ENCODE measurements around the gene MVB12B. TPM values are rescaled to one million over a fixed set of nuclear protein-coding genes. Genes with fewer than 3 reads are reported as not detected.

The MVB12B gene
- total RNA-seq, 1 donor from 2014 or later: 22.2 TPM

DNA sequence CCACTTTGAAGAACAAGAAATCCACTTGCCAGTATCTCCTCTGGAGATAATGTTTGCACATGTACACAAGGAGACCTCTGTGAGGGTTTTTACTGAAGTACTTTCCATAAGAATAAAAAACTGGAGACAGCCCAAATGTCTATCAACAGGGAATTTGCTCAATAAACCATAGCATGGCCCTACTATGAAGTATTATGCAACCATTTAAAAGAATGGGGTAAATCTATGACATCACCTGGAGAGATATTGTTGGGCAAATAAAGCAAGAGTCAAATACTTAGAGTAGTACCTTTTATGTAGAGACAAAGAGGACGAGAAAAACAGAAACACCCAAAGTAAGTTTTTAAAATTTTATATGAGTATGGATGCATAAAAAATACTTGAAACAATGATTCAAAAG is 23.9 kb upstream of the MVB12B start:
- DNase-seq (ENCODE audit: low spot score): no peak

DNA sequence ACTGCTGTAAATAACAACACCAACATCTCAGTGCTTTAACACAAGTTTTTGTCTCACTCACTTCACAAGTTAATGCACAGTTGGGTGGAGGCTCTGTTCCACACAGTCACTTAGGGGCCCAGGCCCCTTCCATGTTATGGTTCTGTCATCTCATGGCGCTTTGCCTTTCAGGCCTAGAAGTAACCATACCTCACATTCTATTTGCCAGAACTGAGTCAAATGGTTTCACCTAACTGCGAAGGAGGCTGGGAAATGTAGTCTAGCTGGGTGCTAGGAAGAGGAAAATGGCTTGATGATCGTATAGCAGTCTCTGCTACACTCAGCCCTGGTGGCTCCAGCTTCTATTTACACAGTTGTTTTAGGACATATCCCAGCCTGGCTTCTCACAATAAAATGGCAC is 23.1 kb upstream of the MVB12B start:
- no peak for DNase-seq (ENCODE audit: low spot score)

DNA sequence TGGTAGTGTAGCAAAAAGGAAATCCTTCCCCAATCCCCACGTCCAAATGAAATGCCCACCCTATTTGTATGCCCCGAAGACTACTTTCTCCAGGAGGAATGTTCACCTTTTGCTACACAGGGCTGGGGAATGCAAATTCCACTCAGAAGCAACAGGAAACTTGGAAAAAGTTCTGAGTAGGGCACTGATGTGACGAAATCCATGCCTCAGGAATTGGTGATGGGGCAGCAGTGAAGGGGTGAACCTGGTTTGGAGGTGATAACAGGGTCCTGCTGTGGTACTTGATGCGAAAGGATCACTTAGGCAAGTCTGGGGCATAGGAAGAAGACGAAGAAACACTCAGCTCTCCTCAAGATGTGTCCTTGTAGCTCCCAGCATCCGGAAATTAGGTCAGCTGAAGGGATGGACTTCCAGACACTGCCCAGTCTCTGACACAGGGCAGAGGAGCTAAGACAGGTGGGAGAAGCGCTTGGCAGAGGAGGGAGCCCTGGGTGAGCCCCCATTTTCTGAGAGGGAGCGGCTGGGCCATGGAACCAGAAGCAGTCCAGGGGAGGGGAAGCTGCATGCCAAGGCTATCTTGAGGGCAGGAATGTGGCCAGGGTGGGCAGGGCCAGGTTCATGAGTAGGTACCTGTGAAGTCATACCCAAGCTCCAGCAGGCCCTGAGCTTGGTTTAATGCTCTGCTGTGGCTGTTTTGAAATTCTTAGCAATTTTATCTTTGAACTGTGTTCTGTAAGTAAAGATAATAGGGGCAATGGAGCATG is 22.2 kb upstream of the MVB12B start:
- no peak for DNase-seq (ENCODE audit: low spot score)

DNA sequence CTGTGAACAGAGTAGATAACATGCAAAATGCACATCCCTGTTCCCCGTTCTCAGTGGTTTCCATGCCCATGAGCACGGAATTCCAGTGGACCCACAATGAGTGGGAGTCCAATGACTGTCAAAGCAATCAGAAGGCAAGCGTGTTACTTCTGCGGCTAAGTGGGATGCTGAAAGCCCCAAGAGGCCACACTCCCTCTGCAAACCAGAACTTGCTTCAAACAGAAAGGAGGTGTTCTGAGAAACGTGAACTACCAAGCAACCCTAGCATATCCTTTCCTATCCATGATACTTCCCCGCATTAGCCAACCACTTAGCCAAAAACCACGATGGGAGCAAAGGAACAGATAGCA is 21.7 kb upstream of the MVB12B start:
- no peak for DNase-seq (ENCODE audit: low spot score)

DNA sequence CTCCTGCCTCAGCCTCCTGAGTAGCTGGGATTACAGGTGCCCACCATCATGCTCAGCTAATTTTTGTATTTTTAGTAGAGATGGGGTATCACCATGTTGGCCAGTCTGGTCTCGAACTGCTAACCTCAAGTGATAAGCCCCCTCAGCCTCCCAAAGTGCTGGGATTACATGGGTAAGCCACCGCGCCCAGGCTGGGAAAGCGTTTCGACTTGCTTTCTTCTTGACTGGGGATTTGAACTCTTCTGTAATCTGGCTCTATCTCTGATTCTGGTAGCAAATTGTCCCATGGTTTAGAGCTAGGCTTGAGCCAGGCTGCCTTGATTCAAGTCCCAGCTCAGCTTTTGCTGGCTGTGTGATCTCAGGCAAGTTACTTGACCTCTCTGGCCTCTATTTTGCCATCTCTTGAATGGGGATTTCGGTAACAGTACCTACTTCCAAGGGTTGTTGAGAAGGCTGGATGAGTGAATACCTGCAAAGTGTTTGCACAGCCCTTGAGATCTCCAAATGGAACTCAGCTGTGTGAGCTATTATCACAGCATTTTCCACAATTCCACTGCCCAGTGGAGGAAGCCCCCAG is 20.5 kb upstream of the MVB12B start:
- DNase-seq (ENCODE audit: low spot score): no peak

- DNase-seq (ENCODE audit: low spot score): no peak
Measured at GRCh38 chr9:126307322-126308061, 19.1 kb upstream of the MVB12B start.

DNA sequence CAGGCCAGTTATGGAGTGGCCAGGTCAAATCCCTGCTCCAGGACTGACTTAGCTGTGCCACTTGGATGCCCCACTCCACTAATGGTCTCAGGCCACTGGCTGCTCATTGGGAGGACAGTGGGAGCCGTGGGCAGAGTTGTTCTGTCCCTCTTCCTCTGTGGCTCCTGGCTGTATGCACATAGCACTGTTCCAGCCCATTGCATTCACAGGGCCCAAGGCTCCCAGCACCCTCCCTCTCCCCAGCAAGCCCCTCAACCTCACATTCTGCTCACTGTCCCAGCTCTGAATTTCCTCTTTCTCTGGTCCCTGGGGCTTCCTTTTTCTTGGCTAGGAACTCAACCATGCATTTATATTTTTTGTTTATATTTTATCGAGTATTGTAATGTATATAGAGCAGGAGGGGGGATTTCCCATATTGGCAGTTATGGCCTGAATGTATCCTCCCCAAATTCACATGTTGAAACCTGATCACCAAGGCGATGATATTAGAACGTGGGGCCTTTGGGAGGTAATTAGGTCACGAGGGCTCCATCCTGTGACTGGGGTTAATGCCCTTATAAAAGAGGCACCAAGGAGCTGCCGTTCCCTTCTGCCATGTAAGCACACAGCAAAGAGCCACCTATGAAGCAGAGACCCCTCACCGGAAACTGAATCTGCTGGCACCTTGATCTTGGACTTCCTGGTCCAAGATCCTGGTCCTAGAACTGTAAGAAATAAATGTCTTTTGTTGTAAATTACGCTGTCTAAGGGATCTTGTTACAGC is 17.0 kb upstream of the MVB12B start:
- no peak for DNase-seq (ENCODE audit: low spot score)

DNA sequence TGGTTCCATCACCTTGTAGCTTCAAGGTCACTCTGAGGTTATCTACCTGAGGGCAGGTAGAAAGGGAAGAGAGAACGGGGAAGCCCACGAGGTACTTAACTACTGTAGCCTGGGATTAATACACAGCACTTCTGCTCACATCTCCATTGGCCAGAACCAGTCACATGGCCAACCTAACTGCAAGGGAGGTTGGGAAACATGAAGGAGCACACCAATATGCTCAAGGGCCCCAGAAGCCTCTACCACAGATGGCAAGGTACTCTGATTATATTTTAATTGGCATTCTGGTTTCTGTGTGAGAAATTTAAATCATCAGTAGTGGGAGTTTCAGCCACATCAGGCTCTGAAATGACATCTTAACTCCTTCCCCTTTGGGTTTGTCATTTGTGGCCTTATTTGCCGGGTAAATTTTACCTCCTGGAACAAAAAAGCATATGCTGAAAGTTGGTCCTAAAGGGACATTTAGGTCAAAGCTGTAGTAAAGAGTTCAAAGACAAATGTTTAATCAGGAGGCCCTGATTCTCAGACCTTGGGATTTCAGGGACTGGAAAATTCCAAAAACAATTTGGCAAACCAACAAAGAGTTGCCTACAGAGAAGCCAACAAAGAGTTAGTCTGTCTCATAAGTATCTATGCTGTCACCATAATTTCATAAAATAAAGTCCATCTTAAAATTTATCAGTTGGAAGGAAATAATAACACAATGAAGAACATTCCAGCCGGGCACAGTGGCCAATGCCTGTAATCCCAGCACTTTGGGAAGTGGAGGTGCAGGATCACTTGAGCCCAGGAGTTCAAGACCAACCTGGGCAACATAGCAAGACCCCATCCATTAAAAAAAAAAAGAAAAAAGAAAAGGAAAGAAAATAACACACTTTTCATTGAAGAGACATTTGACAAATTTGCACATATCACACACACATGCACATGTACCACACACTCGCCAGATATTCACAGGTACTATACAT is 13.8 kb upstream of the MVB12B start:
- no peak for DNase-seq (ENCODE audit: low spot score)

- DNase-seq (ENCODE audit: low spot score): no peak
Measured at GRCh38 chr9:126316085-126316655, 10.5 kb upstream of the MVB12B start.

- peak; percentile 57 for DNase-seq (ENCODE audit: low spot score)
Measured at GRCh38 chr9:126317513-126317912, 9.1 kb upstream of the MVB12B start.

GRCh38 chr9:126318858-126319257 is 7.8 kb upstream of the MVB12B start:
- no peak for DNase-seq (ENCODE audit: low spot score)

GRCh38 chr9:126319671-126320070 is 7.0 kb upstream of the MVB12B start:
- DNase-seq (ENCODE audit: low spot score): peak; percentile 18

DNA sequence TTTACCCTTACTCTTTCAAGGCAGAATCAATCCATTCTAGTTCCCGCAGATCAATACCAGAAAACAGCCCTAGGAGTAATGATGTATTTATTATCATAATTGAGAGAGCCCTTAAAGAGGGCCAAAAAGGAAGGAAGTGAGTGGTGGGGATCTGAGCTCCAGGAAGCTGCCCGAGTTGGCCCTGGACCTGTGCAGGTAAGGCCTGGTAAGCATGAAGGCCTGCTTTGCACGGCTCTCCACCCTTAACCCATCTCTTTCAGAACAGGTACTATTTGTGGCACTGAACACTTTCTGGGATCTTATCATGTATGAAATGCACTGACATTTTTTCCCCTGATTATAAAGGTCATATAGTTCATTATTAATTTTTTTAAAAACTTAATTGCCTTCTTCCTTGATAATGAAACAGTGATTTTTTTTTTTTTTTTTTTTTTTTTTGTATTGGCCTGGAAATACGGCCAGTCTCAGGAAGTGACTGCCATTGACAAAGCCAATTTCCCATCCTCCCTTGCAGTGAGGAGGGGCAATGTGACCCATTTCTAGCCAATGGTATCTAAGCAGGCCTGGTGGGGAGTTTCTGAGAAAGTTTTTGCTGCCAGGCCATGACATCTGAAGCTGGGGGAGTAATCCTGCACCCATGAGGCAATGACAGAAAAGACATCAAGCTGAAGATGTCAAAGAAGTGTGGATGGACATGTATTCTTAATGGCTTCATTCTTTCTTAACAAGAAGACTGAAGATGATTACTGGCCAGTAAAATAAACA is 6.3 kb upstream of the MVB12B start:
- no peak for DNase-seq (ENCODE audit: low spot score)

GRCh38 chr9:126321742-126322141 is 4.9 kb upstream of the MVB12B start:
- no peak for DNase-seq (ENCODE audit: low spot score)

- no peak for DNase-seq (ENCODE audit: low spot score)
Measured at GRCh38 chr9:126325821-126326220, 808 bp upstream of the MVB12B start.

GRCh38 chr9:126327006-126327713 is 531 bp downstream of the MVB12B start:
- DNase-seq (ENCODE audit: low spot score): peak; percentile 78

- DNase-seq (ENCODE audit: low spot score): no peak
Measured at GRCh38 chr9:126327714-126328185, 1.1 kb downstream of the MVB12B start.

DNA sequence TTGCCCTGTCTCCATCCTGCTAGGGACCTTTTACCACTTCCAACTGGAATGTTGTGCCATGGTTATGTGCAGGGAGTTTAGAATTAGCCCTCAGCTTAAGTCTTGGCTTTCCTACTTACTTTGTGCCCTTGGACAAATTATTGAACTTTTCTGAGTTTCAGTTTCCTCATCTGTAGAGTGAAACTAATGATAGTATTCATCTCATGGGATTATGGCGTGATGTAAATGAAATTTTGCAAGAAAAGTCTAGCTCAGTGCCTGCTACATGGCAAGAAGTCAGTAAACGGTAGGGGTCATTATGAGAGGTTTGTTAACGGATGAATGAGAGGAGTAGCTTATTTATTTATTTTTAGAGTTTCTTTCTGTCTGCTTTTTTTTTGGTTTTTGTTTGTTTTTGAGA is 1.8 kb downstream of the MVB12B start:
- no peak for DNase-seq (ENCODE audit: low spot score)

Measured in mesenteric fat pad (tissue), 1 donor.